DND-41 (cell line): ENCODE data around the gene SLFN12L.
"Not testable (repeated sequence)": the region's sequence is repeated elsewhere in the genome, so short reads cannot be mapped to it uniquely, and the experiment has no call there.

Source experiments
- ATAC-seq: fragments of 200-7000 bp; cut with Tn5 transposase; 3 replicates; pipeline ENCODE4 v1.9.1; 2021; ENCODE audit warnings: low read depth; ENCODE audit not compliant: insufficient read depth
- DNase-seq: peaks from one replicate; pipeline ENCODE4 v3.0.0-alpha.2; 2020
- H2AFZ ChIP-seq: 2 replicates; pipeline ENCODE4 v1.6.0; 2012; ENCODE audit warnings: low read depth, low read length
- H3K27ac ChIP-seq: 2 replicates; pipeline ENCODE4 v1.5.1; 2012; ENCODE audit warnings: low read length, inconsistent platforms
- H3K27me3 ChIP-seq: fragments of 200-600 bp; sonication (generic); 2 replicates; pipeline ENCODE4 v1.6.0; 2012; ENCODE audit warnings: low read length, mild to moderate bottlenecking, inconsistent platforms; ENCODE audit not compliant: insufficient read depth, poor library complexity
- H3K36me3 ChIP-seq: 2 replicates; pipeline ENCODE4 v1.5.1; 2012; ENCODE audit warnings: low read length, inconsistent platforms; ENCODE audit not compliant: insufficient read depth
- H3K4me1 ChIP-seq: 2 replicates; pipeline ENCODE4 v1.5.1; 2012; ENCODE audit warnings: mild to moderate bottlenecking, low read length; ENCODE audit not compliant: insufficient read depth
- H3K4me2 ChIP-seq: 2 replicates; pipeline ENCODE4 v1.6.0; 2012; ENCODE audit warnings: mild to moderate bottlenecking, moderate library complexity, low read length, inconsistent platforms; ENCODE audit not compliant: insufficient read depth
- H3K4me3 ChIP-seq, 2 experiments: fragments of 200-600 bp in 1 of 2; shearing (Covaris generic) in 1 of 2; 2 replicates each; pipeline ENCODE4 v1.5.1; 2012 to 2016; ENCODE audit warnings: inconsistent platforms in 2 of 2, low read length in 2 of 2, mild to moderate bottlenecking in 2 of 2, low read depth in 1 of 2, moderate library complexity in 1 of 2
- H3K79me2 ChIP-seq: 2 replicates; pipeline ENCODE4 v1.6.0; 2012; ENCODE audit warnings: low read length, inconsistent platforms; ENCODE audit not compliant: insufficient read depth
- H3K9ac ChIP-seq: 2 replicates; pipeline ENCODE4 v1.6.0; 2012; ENCODE audit warnings: low read depth, mild to moderate bottlenecking, inconsistent platforms, low read length, moderate library complexity
- H3K9me3 ChIP-seq: 2 replicates; pipeline ENCODE4 v1.5.1; 2012; ENCODE audit warnings: low read length, moderate library complexity, mild to moderate bottlenecking, inconsistent platforms; ENCODE audit not compliant: insufficient read depth, severe bottlenecking
- H4K20me1 ChIP-seq: 2 replicates; pipeline ENCODE4 v1.6.0; 2012; ENCODE audit warnings: low read length; ENCODE audit not compliant: insufficient read depth
- CTCF ChIP-seq: IDR thresholded peaks from 2 replicates; pipeline ENCODE4 v1.5.1; 2012; ENCODE audit warnings: borderline replicate concordance, low read length, moderate library complexity, mild to moderate bottlenecking; ENCODE audit not compliant: poor library complexity, severe bottlenecking; ENCODE audit errors: extremely low read depth
- EZH2 ChIP-seq: IDR thresholded peaks from 3 replicates; pipeline ENCODE4 v1.6.1; 2012; ENCODE audit warnings: borderline replicate concordance, low read depth, mild to moderate bottlenecking, moderate library complexity, low read length, inconsistent platforms; ENCODE audit not compliant: severe bottlenecking

SLFN12L gene

DNA sequence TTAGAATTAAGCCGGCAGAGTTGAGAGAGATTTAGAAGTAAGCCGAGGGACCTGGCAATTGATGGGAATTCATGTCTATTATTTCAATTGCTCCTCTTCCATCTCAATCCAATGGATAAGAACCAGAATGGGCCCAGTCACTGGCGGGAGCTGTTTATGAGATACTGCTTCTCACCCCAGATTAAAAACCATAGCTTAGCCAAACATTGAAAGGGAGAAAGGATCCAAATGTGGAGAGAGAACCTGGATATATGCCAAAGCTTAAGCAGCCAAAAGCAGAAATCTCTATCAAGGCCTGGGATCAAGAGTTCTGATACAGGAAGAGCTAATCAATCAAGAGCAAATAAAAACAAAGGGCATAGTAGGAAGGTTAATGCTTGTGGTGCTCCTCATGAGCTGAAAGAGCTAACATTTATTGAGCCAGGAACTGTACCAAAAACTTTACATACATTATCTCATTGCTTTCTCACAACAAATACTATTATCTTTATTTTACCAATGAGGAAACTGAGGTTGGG, 2.8 kb downstream of the SLFN12L start:
- H3K9me3 ChIP-seq = no peaks in the 10 kb centered on the region
- H3K9ac ChIP-seq = peak overlapping the region; percentile 77
- H3K4me2 ChIP-seq = peak overlapping the region; percentile 67
- H3K4me1 ChIP-seq = peaks cover 88% of the 10 kb centered on the region
- H3K27me3 ChIP-seq = no peaks in the 10 kb centered on the region
- peaks cover 9% of the 10 kb centered on the region; the same call in 1 of the 2 replicates for H3K36me3 ChIP-seq
- peaks cover 14% of the 10 kb centered on the region for H4K20me1 ChIP-seq
- peak overlapping the region; percentile 96 for H3K27ac ChIP-seq
- DNase-seq (no peak), ATAC-seq (no peak)
- H3K79me2 ChIP-seq = peaks cover 86% of the 10 kb centered on the region
- H3K4me3 ChIP-seq = peak overlapping the region; percentile 1 to 58; a peak in 3 of 4 replicates
- H2AFZ ChIP-seq = no peak overlapping the region
- TF ChIP-seq EZH2 (no peak), CTCF (no peak)

- Histone ChIP-seq H3K79me2 (peaks cover 96% of the 10 kb centered on the region), H4K20me1 (peaks cover 21% of the 10 kb centered on the region), H3K27me3 (no peaks in the 10 kb centered on the region), H3K27ac (0 out of 2 replicates have a peak overlapping the region, but pooled peaks have one; percentile 35), H3K4me1 (peaks cover 64% of the 10 kb centered on the region), H3K4me3 (no peak overlapping the region; a peak in 1 of 4 replicates), H3K9ac (no peak overlapping the region), H3K9me3 (no peaks in the 10 kb centered on the region), H2AFZ (no peak overlapping the region), H3K4me2 (peak overlapping the region; percentile 67; the same call in 1 of the 2 replicates), H3K36me3 (peaks cover 9% of the 10 kb centered on the region; the same call in 1 of the 2 replicates)
- ATAC-seq = no peak
- no peak for DNase-seq
- TF ChIP-seq CTCF = no peak
- TF ChIP-seq EZH2 = no peak
Observed at GRCh38 chr17:35531160-35531559, 6.3 kb downstream of the SLFN12L start.

GRCh38 chr17:35529866-35530265, 7.6 kb downstream of the SLFN12L start:
- H3K9ac ChIP-seq = no peak overlapping the region
- no peak overlapping the region for H3K4me3 ChIP-seq
- TF ChIP-seq CTCF (no peak), EZH2 (no peak)
- no peak overlapping the region for H3K4me2 ChIP-seq
- no peaks in the 10 kb centered on the region for H3K27me3 ChIP-seq
- ATAC-seq (no peak), DNase-seq (no peak)
- peaks cover 21% of the 10 kb centered on the region for H4K20me1 ChIP-seq
- peaks cover 96% of the 10 kb centered on the region for H3K79me2 ChIP-seq
- H3K27ac ChIP-seq = no peak overlapping the region
- H3K36me3 ChIP-seq = peaks cover 6% of the 10 kb centered on the region; the same call in 1 of the 2 replicates
- H3K4me1 ChIP-seq = peaks cover 52% of the 10 kb centered on the region
- no peak overlapping the region for H2AFZ ChIP-seq
- H3K9me3 ChIP-seq = no peaks in the 10 kb centered on the region

GRCh38 chr17:35529326-35529725, 8.2 kb downstream of the SLFN12L start:
- not testable (repeated sequence) for H3K27me3 ChIP-seq, H3K9ac ChIP-seq, H3K27ac ChIP-seq, DNase-seq, ATAC-seq, H3K4me3 ChIP-seq, H2AFZ ChIP-seq, H3K9me3 ChIP-seq, H3K4me2 ChIP-seq, H3K36me3 ChIP-seq
- Histone ChIP-seq H3K79me2 (peaks cover 96% of the 10 kb centered on the region), H4K20me1 (peaks cover 23% of the 10 kb centered on the region), H3K4me1 (peaks cover 52% of the 10 kb centered on the region)
